ENCODE data around the gene NECTIN2. TPM values are rescaled to one million over a fixed set of nuclear protein-coding genes. Genes with fewer than 3 reads are reported as not detected.

NECTIN2 gene
- total RNA-seq, result 66.7 TPM

GRCh38 chr19:44845612-44846454 is at the start of gene NECTIN2:
TSS of gene NECTIN2 (plus strand) at chr19:44846297. CDS start at chr19:44846526, 229 bp downstream.
- DNase-seq (ENCODE audit: low spot score), result peak; percentile 100

GRCh38 chr19:44796701-44797115 is 49.4 kb upstream of the NECTIN2 start:
- DNase-seq (ENCODE audit: low spot score), result no peak

DNA sequence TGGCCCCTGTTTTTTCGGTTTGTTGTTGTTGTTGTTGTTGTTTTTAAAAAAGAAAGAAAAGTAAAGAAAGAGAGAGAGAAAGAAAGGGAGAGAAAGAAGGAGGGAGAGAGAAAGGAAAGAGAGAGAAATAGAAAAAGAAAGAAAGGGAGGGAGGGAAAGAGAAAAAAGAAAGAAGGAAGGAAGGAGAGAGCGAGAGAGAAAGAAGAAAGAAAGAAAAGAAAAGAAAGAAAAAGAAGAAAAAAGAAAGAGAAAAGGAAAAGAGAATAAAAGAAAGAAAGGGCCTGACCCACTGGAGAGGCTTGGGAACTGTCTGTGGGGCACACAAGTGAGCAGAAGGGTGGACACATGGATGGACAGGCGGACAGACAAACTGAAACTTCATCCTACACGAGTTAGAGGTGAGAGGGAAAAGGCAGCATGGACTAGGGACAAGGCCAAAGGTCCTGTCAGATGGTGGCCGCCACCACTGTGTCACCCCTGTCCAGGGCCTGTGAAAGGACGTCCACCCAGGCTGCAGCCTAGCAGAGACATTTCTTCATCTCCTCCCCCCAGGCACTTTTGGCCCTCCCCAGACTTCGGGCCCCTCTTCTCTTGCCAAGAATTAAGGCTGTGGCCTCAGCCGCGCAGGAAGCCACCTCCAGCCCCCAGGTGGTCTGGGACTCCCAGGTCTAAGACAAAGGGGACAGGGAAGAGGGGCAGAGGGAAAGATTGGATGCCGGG is 46.3 kb upstream of the NECTIN2 start:
- no peak for DNase-seq (ENCODE audit: low spot score)

DNA sequence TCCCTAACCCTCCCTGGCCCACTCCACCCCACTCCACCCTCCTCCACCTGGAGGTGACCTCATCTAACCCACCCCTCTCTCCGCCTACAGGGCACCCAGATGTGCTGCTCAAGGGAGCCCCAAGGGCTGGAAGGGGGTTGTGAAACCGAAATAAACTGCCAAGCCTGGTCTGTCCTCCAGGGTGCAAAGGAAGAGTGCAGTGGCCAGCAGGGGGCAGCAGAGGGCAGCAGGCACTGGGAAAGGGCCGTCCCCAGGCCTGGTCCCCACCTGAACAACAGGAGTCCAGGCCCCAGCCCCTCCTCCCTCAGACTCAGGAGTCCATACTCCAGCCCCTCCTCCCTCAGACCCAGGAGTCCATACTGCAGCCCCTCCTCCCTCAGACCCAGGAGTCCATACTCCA is 45.6 kb upstream of the NECTIN2 start:
- DNase-seq (ENCODE audit: low spot score), result peak; percentile 86

- DNase-seq (ENCODE audit: low spot score), result no peak
These were observed 42.4 kb upstream of the NECTIN2 start for GRCh38 chr19:44803442-44804428.

DNA sequence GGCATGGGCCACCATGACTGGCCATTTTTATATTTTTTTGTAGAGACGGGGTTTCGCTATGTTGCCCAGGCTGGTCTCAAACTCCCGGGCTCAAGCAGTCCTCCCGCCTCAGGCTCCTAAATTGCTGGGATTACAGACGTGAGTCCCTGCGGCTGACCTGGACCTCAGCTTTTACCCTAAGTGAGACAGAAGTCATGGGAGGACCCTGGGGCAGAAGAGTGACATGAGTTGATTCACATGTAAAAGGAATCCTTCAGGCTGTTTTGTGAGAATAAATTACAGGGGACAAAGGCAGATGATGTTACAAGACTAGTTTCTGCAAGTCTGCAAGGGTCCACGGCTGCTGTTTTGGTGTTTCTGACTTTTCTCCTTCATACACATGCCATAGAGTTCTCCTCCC is 39.8 kb upstream of the NECTIN2 start:
- no peak for DNase-seq (ENCODE audit: low spot score)

DNA sequence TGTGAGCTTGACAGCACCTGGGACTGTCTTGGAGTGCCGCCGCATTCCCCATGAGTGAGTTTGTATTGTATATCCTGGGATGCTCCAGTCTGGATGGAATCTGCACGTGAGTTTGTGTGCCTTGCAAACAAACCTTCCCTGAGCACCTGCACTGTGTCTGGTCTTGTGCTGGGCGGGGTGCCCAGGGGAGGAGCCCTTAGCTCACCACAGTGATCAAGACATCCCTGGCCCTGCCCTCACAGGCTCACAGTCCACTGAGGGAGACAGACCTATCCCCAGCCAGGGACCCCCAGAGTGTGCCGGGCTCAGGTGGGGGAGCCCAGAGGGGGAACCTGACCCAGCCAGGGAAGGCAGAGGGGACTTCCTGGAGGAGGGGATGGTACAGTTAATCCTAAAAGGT is 38.9 kb upstream of the NECTIN2 start:
- no peak for DNase-seq (ENCODE audit: low spot score)

DNA sequence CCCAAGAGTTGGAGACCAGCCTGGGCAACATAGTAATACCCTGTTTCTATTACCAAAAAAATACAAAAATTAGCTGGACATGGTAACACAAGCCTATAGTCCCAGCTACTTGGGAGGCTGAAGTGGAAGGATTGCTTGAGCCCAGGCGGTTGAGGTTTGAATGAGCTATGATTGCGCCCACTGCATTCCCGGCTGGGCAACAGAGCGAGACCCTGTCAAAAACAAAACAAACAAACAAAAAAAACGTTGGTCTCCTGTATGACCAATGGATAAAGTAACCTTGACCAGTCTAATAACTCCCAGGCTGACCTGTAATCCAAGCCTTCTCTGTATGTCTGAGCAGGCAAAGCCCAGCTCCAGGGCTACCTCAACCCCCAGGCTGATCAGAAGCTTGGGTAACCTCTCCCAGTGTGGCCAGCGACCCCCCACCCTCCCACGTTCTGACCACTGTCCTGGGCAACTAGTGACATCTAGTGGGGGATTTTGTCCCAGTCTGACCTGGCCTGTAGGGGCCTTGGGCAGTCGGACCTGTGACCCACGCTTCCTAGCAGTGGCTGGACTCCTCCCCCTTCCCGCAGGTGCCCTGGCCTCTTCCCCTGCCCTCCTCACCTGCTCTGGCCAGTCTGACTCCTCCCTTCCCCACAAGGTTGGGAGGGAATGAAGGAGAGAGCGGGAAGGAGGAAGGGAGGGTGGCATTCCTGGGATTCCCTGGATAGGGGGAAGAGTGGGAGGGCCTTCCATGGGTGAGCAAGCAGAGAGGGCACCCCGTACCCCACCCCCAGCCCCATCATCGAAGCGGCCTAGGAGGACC is 38.2 kb upstream of the NECTIN2 start:
- DNase-seq (ENCODE audit: low spot score), result peak; percentile 48

GRCh38 chr19:44808463-44809371 is 37.4 kb upstream of the NECTIN2 start, which contains the start of gene BCAM:
TSS of gene BCAM (plus strand) at chr19:44809103. CDS start at chr19:44809125, 22 bp downstream.
- DNase-seq (ENCODE audit: low spot score), result peak; percentile 69

DNA sequence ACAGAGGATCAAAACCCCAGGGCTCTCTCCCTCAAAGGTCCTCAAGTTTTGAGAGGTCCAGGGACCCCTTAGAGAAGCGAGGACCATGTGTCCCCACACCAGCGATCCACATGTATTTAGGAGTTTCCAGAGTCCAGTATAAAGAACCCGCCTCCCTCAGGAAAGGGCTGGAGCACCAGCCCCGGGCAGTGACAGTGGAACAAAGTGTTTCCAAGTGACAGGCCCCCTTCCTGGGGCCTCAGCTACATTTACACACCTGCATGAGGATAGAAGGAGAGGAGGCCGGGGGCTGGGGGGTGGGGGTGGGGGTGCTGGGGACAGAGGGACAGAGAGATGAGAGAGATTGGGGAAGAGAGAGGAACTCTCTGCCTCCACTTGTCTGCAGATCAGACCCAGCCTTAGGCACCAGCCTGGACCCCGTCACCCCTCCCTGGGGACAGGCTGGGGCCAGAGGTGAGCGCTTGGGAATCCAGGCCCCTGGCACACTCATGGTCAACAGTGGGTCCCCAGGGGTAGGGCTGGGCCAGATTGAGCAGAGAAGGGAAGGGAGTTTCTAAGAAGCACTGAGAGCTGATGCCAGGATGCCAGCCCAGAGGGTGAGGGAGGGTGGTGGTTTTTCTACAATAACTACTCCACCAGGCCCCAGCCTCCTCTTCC is 36.4 kb upstream of the NECTIN2 start:
- DNase-seq (ENCODE audit: low spot score), result no peak

DNA sequence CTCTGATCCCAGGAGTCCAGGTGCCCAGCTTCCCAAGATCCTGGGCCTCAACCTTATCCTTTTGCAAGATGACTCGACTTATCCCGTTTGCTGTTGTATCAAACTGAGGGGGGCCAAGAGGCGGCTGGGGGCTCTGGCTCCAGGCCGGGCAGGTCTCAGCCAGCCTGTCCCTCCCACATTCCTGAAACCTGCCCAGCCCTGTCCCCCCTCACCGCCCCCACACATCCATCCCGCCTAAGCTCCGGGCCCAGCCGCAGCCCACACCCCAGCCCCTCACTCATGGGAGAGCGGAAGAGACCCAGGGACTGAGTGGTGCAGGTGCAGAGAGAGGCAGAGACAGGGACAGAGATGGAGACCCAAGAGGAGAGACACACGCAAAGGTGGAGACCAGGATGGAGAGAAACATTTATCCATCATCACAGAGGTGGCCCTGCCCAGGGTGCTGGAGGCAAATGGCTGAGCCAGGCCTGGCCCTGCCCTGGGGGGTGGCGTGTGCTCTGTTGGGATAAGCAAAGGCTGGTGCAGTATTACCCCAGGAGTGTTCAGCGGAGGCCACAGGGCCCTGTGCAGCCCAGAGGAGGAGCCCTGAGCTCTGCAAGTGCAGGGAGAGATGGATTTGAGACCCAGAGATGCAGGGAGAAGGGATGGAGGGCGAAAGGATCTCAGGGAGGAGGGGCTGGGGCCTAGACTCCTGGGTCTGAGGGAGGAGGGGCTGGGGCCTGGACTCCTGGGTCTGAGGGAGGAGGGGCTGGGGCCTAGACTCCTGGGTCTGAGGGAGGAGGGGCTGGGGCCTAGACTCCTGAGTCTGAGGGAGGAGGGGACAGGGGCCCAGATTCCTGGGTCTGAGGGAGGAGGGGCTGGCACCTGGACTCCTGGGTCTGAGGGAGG is 35.6 kb upstream of the NECTIN2 start:
- no peak for DNase-seq (ENCODE audit: low spot score)

- DNase-seq (ENCODE audit: low spot score), result no peak
These were observed 35.0 kb upstream of the NECTIN2 start for GRCh38 chr19:44811122-44811419.

DNA sequence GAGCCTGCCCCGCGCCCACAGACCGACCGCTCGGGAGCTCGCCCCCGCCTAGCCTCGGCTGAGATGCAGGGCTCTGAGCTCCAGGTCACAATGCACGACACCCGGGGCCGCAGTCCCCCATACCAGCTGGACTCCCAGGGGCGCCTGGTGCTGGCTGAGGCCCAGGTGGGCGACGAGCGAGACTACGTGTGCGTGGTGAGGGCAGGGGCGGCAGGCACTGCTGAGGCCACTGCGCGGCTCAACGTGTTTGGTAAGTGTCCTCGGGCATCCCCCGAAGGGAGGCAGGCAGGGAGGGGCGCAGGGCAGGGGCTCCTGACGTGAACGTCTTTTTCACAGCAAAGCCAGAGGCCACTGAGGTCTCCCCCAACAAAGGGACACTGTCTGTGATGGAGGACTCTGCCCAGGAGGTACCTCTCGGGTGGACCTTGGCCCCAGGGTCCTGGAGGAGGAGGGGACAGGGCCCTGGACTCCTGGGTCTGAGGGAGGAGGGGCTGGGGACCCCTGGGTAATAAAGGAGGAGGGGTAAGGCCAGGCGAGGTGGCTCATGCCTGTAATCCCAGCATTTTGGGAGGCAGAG is 33.9 kb upstream of the NECTIN2 start:
- no peak for DNase-seq (ENCODE audit: low spot score)

- DNase-seq (ENCODE audit: low spot score), result no peak
These were observed 32.8 kb upstream of the NECTIN2 start for GRCh38 chr19:44813070-44813840.

GRCh38 chr19:44813841-44814470 is 32.1 kb upstream of the NECTIN2 start:
- DNase-seq (ENCODE audit: low spot score), result no peak

- no peak for DNase-seq (ENCODE audit: low spot score)
These were observed 31.6 kb upstream of the NECTIN2 start for GRCh38 chr19:44814517-44814916.

DNA sequence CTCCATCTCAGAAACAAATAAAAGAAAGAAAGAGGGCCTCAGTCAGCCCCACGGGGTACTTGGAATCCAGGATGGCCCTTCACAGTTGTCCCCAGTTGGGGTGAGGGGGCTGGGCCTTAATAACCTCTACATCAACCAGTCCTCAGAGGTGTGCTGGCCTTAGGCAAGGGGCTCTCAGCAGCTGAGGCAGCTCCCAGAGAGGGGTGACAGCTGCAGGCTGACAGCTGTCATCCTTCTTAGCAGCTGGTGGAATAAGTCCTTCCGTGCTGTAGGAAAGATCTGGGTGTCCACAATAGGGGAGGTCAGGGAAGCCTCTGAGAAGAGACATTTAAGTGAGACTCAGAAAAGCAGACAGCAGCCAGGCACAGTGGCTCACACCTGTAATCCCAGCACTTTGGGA is 29.8 kb upstream of the NECTIN2 start:
- DNase-seq (ENCODE audit: low spot score), result no peak

Measured in ureter (tissue), 1 donor.